Activated gamma-delta T cell (primary cell): ENCODE results near the gene OR51B6.
"Not testable (repeated sequence)": the region's sequence is repeated elsewhere in the genome, so short reads cannot be mapped to it uniquely, and the experiment has no call there.

Experiments used
- DNase-seq: peaks from one replicate; lab custom pipeline; 2025; lab: John Stamatoyannopoulos, UW
- total RNA-seq, 2 donors: gene quantifications; one replicate each; lab custom pipeline; 2026; lab: John Stamatoyannopoulos, UW

Gene OR51B6, protein sequence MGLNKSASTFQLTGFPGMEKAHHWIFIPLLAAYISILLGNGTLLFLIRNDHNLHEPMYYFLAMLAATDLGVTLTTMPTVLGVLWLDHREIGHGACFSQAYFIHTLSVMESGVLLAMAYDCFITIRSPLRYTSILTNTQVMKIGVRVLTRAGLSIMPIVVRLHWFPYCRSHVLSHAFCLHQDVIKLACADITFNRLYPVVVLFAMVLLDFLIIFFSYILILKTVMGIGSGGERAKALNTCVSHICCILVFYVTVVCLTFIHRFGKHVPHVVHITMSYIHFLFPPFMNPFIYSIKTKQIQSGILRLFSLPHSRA
- total RNA-seq, result 0 reads per million in 2 donors

DNA sequence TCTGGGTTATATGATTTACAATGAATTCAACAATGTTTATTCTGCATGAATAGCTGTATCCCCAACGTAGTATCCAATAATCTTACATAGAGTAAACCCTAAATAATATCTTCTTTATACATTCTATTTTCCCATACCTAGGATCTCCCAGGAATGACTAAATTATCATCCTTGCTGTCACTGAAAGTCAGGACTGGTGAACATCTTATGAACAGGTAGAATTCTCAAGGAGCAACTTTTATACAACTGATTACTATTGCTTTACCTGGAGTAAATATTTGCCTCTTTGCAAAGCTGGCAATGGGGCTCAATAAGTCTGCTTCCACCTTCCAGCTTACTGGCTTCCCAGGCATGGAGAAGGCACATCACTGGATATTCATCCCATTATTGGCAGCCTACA is at the start of gene OR51B6:
Gene OR51B6 (plus strand): TSS at position 301 of the 400 bp plus-strand sequence. CDS start 0 bp downstream, at position 301.
- DNase-seq, result no peak

DNA sequence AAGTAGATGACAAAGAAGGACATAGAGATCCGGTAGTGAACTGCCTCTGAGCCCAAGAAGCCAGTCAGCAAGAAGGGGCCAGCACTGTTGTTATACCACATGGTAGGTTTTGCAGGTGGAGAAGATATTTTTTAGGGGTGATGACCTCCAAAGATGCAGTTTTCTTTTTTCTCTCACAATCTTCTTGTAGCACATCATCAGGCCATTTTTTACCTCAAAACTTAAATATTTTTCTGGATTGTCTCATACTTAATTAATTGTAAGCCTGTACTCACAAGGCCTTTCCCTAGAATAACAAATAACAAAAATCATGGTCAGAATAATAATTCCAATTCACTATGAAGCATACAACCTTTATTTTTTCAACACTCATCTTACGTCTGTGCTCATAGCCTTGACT is 49.5 kb upstream of the OR51B6 start, which contains the start of gene OR51B4:
Gene OR51B4 (minus strand): TSS at position 101 of the 400 bp plus-strand sequence. CDS start 0 bp downstream, at position 101.
- DNase-seq, result no peak

DNA sequence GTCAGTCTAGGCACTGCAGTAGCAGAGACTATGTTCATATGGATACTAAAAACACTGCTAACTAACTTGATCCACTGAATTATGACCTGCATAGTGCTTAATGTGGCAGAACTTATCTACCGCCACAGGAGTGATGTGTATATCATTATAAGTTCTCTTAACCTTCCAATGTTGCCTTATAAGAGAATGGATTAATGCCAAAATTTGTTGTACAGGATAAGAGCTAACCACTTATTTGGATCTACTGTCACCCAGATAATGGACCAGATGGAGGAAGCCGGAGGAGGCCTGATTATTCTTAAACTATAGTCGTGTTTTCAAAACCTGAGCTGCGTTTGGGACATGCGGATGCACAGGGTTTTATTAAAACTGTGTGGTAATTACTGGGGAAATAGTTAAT is 47.7 kb upstream of the OR51B6 start:
- DNase-seq, result no peak

DNA sequence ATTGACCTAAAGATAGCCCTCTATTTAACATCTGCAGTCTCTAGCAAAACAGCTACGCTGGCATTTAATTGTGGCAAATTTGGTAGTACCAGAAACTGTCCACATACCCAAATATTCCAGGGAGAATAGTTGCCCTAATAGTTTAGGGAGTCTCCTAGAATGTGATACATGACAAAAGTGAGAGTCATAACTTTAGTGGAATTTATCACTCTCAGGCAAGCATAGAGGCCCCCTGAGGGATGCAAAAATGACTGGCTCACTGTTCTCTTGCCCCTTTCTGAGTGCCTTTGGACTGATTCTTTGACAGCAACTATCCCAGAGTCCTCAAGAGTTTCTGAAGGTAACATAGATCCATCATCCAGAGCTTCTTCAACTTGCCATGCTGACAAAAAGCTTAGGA is 47.3 kb upstream of the OR51B6 start:
- DNase-seq, result no peak

DNA sequence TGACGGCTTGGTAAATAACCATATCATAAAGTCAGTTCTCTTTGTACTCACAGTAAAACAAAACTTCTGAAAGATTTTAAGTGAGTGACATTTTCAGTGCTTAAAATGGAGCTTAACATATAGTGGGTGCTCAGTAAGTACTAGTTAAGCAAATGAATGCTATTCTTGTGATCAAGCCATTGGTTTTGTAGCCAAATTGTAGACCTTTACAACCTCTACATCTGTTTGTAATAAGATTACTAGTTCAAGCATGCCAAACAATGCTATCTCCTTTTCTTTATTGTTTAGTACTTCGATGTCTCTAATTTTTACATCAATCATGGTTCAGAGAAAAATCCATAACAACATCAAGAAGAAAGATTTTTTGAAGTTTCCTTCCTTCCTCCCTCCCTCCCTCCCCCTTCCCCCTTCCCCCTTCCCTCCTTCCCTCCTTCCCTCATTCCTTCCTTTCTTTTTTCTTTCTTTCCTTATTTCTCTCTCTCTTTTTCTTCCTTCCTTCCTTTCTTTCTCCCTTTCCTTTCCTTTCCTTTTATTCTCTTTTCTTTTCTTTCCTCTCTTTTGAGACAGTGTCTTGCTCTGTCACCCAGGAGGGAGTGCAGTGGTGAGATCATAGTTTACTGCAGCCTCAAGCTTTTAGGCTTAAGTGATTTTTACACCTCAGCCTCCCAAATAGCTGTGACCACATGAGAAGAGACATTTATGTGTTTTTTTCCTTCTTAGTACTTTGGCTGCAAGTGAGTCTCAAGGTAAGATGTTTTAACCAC is 43.9 kb upstream of the OR51B6 start:
- DNase-seq, result no peak

DNA sequence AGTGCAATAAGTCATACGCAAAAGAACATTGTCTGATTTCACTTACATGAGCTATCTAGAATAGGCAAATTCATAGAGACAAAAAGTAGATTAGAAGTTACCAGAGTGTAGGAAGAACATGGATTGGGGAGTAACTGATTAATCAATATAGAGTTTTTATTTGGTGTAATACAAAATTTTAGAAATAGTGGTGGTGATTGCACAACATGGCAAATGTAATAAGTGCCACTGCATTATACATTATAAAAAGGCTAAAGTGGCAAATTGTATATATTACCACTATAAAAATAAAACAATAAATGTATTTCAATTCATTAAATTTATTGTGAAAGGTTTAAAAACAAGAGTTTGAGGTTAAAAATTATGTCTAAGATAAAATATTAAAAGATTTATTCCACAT is 40.9 kb upstream of the OR51B6 start:
- DNase-seq, result no peak

DNA sequence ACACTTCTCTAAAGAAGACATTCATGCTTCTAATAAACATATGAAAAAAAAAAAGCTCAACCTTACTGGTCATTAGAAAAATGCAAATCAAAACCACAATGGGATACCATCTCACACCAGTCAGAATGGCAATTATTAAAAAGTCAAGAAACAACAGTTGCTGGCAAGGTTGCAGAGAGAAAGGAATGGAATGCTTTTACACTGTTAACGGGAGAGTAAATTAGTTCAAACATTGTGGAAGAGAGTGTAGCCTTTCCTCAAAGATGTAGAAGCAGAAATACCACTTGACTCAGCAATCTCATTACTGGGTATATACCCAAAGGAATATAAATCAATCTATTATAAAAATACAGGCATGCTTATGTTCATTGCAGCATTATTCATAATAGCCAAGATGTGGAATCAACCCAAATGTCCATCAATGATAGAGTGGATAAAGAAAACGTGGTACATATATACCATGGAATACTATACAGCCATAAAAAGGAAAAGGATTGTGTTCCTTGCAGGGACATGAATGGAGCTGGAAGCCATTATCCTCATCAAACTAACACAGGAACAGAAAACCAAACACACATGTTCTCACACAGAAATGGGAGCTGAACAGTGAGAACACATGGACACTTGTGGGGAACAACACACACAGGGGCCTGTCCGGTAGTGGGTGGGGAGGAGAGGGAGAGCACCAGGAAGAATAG is 37.8 kb upstream of the OR51B6 start:
- DNase-seq, result not testable (repeated sequence)

DNA sequence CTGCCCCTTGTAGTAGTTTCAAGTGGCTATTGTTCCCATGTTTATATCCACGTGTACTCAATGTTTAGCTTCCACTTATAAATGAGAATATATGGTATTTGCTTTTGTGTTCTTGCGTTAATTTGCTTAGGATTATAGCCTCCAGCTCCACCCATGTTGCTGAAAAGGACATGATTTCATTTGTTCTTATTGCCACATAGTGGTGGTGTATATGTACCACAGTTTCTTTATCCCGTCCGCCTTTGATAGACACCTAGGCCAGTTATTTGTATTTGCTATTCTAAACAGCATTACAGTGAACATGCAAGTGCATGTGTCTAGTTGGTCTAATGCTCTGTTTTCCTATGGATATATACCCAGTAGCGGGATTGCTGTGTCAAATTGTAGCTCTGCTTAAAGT is 34.0 kb upstream of the OR51B6 start:
- DNase-seq, result no peak

DNA sequence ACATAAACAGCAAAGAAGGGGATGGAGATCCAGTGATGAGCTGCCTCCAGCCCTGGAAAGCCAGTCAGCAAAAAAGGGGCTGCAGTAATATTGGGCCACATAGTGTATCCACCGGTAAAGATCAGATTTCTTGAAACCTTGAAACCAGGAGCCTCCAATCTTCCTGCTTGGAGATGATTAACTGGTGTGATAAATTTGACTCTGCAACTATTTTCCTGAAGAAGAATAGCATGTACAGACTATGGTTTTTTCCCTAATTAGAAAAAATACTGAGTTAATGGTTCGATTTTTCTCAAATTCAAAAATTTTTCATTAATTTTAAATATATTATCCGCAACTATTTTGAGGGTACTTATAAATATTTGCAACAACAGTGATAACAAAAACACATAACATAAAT is 27.1 kb upstream of the OR51B6 start, which contains the start of gene OR51B2:
Gene OR51B2 (minus strand): TSS at position 101 of the 400 bp plus-strand sequence. CDS start 0 bp downstream, at position 101.
- DNase-seq, result no peak

DNA sequence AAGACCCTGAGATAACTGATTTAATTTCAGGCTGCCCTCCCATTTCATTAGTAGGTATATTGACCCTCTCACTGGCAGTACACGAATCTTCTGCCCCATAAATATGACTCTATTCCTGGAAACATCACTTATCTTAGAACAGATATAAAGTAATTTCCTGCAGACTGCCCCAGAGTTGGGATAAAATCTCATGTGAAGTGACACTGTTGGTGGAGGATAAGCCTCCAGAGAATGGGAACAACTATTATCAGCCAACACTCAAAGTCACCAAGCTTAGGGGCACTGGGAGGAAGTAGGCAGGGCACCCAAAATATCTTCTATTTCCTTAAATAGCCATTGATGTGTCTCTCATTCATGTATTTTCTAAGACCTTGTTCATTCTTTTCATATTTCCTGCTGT is 16.1 kb upstream of the OR51B6 start:
- no peak for DNase-seq

DNA sequence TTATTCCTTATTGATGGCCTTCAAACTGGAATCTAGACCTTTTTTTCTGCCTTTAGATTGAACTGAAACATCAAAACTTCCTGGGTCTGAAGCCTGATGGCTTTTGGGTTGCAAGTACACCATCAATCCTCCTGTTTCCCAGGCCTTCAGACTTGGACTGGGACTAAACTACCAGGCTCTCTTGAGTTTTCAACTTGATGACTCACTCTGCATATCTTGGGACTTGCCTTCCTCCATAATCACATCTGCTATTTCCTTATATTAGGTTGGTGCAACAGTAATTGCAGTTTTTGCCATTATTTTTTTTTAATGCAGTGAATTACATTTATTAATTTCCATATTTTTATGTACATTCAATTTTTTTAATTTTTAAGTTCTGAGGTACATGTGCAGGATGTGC is 15.0 kb upstream of the OR51B6 start:
- DNase-seq, result no peak

DNA sequence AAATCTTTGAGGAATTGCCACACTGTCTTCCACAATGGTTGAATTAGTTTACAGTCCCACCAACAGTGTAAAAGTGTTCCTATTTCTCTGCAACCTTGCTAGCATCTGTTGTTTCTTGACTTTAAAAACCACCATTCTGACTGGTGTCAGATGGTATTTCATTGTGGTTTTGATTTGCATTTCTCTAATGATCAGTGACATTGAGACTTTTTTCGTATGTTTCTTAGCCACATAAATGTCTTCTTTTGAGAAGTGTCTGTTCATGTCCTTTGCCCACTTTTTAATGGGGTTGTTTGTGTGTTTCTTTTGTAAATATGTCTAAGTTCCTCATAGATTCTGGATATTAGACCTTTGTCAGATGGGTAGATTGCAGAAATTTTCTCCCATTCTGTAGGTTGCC is 14.1 kb upstream of the OR51B6 start:
- not testable (repeated sequence) for DNase-seq

DNA sequence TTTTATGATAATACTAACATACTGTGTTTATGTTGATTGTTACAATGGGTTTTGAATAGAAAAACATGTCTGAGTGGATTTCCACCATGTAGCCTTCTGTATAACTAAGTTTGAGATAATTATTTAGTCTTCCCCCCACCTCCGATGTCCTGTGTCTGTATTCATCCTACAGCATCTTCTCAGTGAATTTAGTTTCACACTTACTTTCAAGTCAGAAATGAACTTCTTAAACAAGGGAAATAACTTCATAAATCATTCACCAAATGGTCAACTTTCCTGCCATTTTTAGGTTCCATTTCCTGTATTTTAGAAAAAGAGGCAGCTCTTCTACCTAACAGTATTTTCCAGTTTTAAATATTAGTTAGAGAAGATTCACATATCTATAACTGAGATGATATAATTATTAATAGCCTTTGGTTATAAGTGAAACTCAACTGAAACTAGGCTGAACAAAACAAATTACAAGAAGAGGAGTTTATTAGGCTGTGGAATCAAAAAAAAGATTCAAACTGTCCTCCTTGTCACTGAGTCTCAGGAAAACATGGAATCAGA is 11.5 kb upstream of the OR51B6 start:
- no peak for DNase-seq

DNA sequence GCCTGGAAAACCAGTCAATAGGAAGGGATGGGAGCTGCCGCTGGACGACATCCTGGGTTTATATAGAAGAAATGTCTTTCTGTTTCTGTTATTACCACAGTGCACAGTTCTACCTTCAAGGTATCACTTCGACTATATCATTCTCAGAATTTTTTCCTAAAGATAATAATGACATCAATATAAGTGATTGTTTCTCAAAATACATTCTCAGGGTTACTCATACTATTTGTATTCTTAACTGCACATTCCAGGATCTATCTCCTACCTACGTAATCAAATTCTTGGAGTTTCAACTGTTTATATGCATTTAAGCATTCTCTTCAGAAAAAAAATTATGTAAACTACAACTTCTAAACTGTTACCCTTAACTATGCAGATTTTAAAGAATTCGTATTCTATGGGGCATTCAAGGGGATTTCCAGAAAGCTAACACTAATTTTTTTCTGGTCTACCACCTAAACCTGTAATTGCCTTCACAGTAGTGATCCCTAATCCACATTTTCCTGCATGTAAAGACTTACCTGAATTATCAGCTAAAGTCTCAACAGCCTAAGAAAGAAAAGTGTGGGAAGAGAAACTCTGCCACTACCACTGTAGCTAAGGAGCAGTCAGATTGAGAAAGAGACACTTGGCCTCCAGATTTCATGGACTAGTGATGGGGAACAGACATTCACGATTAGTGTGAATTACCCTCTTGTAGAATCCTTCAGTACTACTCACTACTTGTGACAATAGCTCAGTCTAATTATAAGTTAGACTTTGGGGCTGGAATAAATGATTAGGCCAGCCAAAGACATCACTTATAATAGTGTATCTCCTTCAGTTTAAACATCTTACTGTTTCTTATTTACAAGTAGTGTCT is 7.6 kb upstream of the OR51B6 start, which contains the start of gene OR51B5:
Gene OR51B5 (minus strand): TSS at position 51 of the 862 bp plus-strand sequence. CDS start 0 bp downstream, at position 51.
- DNase-seq, result no peak

DNA sequence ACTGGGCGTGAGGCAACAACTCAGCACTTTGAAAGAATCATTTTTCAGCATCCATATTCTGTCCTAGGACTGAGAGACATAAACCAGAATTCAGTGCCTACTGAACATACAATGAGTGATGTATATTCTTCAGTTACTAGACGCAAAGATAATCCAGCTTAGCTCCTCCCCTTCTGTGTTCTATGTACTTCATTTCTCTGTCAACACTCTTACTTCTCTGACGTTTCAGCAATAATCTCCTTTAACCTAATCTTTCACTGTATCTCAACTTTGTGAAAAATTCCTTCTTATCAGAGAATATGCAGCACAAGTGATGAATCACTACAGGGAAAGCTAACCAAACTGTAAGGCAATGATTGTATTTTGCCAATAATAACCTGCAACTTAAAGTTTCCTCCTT is 5.5 kb upstream of the OR51B6 start:
- no peak for DNase-seq

DNA sequence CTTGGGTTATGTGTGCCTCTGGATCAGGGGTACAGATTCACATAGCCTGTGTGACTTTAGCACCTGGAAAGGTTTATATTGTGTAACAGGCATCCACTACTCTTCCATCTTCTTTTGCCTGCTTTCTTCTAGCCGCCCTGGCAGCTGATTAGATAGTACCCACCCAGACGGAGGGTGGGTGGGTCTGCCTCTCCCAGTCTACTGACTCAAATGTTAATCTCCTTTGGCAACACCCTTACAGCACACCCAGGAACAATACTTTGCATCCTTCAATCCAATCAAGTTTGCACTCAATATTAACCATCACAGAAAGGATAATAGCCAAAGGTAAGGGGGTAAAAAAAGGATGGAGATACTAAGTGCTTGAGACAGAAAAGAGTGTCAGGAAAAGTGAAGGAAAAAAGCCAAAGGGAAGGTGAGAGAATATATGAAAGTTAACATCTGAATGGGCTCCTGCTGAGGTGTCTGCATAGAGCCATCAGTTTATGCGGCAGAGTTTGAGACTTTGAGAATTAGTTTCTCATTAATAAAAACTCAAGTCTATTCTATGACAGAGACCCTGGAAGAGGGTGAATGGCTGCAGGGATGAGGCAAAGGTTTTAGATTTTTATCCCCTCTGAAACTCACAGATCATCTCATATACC is 2.6 kb upstream of the OR51B6 start:
- DNase-seq, result no peak

DNA sequence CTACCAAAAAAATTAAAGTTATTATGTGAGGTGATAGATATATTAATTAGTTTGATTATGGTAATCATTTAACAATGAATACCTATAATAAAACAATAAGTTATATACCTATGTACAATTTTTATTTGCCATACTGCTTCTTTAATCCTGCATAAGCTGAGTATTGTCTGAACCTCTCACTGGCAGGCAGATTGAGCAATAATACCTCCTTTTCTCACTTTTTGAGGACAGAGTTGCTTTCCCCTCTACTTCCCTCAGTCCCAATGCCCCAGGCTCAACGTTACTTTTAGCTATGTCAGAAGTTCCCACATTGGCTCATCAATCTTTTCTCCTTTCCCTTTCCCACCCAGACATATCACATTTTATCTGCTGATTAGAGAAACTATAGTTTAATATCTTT is 1.8 kb upstream of the OR51B6 start:
- no peak for DNase-seq

DNA sequence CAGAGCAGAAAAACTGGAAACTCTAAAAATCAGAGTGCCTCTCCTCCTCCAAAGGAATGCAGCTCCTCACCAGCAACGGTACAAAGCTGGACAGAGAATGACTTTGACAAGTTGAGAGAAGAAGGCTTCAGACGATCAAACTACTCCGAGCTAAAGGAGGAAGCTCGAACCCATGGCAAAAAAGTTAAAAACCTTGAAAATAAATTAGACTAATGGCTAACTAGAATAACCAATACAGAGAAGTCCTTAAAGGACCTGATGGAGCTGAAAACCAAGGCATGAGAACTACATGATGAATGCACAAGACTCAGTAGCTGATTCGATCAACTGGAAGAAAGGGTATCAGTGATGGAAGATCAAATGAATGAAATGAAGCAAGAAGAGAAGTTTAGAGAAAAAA is 4.7 kb downstream of the OR51B6 start:
- not testable (repeated sequence) for DNase-seq

DNA sequence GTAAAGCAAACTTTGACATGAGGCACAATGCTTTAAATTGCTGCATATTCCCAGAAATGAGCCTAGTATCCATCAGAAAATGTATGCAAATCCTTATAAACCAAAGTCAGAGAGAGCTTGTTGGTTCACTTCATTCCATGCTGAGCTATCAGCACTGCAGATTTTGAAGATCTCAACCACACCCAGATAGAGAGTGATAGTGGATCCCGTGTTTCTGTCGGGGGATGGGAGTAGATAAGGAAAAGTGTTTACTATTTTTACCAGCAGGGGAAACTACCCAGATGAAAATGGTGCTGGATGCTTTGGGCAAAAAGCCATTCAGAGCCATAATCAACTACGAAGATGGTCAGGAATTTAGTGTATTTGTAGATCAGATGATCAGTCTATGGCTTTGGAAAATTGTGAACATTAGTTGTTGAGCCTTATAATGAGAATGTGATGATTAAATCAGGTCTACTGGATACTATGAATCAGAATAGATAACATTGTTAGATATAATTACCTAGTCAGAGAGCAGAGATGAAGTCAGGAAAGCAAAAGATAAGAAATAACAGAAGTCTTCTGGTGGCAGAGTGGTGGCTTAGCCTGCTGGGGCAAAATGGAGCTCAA is 10.8 kb downstream of the OR51B6 start:
- no peak for DNase-seq

DNA sequence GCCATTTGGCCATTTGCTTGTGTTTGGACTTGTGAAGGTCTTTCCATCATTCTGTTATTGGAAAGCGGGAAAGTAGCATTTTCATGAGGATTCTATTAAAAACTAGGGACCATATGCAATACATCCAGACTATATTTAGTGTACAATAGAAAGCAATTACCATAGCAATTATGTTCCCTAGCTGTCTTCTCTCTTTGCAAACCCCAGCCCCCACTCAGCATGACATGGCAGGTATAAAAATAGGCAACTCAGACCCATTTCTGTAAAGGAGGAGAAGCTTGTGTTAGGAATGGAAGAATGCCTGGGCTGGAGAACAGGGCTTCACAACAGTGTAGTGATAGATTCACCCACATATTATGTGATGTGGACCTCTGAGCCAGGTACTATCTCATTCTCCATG is 12.4 kb downstream of the OR51B6 start:
- no peak for DNase-seq
